ENCODE results near the gene DNPH1.

The DNPH1 gene

GRCh38 chr6:43203029-43203717, 26.1 kb downstream of the DNPH1 start:
- POLR2A ChIA-PET = interaction anchor here (0.6 kb wide), 1 partner anchor 495 kb away, joined by 8 read pairs; no protein-coding TSS in a partner anchor
- no peak overlapping the region for H3K27ac ChIP-seq (ENCODE audit: insufficient read depth in 1 of 2, low read depth in 1 of 2, low read length in 2 of 2, poor library complexity in 1 of 2, severe bottlenecking in 2 of 2)
- no peak for DNase-seq
- CTCF ChIA-PET = interaction anchor here (0.9 to 2.1 kb wide), 2 partner anchors 13 to 26 kb away, joined by 4 to 8 read pairs; partner anchors contain the start of gene DNPH1
- no peaks in the 10 kb centered on the region for H3K27me3 ChIP-seq (replicated peaks in 2 of 5; ENCODE audit: control insufficient read depth in 4 of 5, insufficient read depth in 5 of 5, low read length in 4 of 5)
- 97% methylated on average over 11 of the region's 17 CpGs for WGBS (ENCODE audit: insufficient coverage)
- no peaks in the 10 kb centered on the region for H3K4me1 ChIP-seq (ENCODE audit: control extremely low read depth in 1 of 4, control insufficient read depth in 4 of 4, insufficient read depth in 4 of 4, low read length in 3 of 4)
- H3K9me3 ChIP-seq (ENCODE audit: control extremely low read depth in 1 of 5, control insufficient read depth in 4 of 5, insufficient read depth in 2 of 5, low read depth in 1 of 5, low read length in 4 of 5) = no peaks in the 10 kb centered on the region
- H3K36me3 ChIP-seq (ENCODE audit: control insufficient read depth in 4 of 4, insufficient read depth in 4 of 4, low read length in 3 of 4) = peaks cover 8 to 57% (median 29%) of the 10 kb centered on the region in 4 experiments
- H3K4me3 ChIP-seq (ENCODE audit: control insufficient read depth in 1 of 7, extremely low read depth in 1 of 7, insufficient read depth in 4 of 7, low read depth in 2 of 7, low read length in 6 of 7) = no peak overlapping the region

DNA sequence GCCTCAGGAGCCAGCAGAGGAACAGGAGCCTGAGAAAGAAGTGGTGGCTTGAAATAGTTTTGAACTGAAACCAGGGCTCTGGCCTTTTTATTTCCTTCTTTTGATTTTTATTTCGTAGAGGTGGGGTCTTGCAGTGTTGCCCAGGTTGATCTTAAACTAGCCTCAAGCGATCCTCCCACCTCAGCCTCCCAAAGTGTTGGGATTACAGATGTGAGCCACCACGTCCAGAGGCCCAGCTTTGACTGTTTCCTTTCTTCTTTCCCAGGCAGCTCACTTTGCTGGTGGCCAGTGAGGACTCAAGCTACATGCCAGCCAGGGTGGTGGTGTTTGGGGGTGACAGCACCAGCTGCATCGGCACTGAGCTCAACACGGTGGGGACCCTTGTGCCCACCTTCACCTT, 26.8 kb downstream of the DNPH1 start:
- Histone ChIP-seq H3K4me3 (ENCODE audit: control insufficient read depth in 1 of 7, extremely low read depth in 1 of 7, insufficient read depth in 4 of 7, low read depth in 2 of 7, low read length in 6 of 7) (no peak overlapping the region), H3K9me3 (ENCODE audit: control extremely low read depth in 1 of 5, control insufficient read depth in 4 of 5, insufficient read depth in 2 of 5, low read depth in 1 of 5, low read length in 4 of 5) (no peaks in the 10 kb centered on the region), H3K27ac (ENCODE audit: insufficient read depth in 1 of 2, low read depth in 1 of 2, low read length in 2 of 2, poor library complexity in 1 of 2, severe bottlenecking in 2 of 2) (no peak overlapping the region), H3K4me1 (ENCODE audit: control extremely low read depth in 1 of 4, control insufficient read depth in 4 of 4, insufficient read depth in 4 of 4, low read length in 3 of 4) (no peaks in the 10 kb centered on the region), H3K36me3 (ENCODE audit: control insufficient read depth in 4 of 4, insufficient read depth in 4 of 4, low read length in 3 of 4) (peaks cover 12 to 63% (median 30%) of the 10 kb centered on the region in 4 experiments), H3K27me3 (replicated peaks in 2 of 5; ENCODE audit: control insufficient read depth in 4 of 5, insufficient read depth in 5 of 5, low read length in 4 of 5) (no peaks in the 10 kb centered on the region)
- ChIA-PET POLR2A (interaction anchor here (0.6 kb wide), 1 partner anchor 496 kb away, joined by 8 read pairs; no protein-coding TSS in a partner anchor), CTCF (interaction anchor here (0.9 to 2.1 kb wide), 2 partner anchors 12 to 27 kb away, joined by 4 to 8 read pairs; partner anchors contain the start of gene DNPH1)
- no peak for DNase-seq
- WGBS (ENCODE audit: insufficient coverage) = 100% methylated on average over 2 of the region's 5 CpGs

DNA sequence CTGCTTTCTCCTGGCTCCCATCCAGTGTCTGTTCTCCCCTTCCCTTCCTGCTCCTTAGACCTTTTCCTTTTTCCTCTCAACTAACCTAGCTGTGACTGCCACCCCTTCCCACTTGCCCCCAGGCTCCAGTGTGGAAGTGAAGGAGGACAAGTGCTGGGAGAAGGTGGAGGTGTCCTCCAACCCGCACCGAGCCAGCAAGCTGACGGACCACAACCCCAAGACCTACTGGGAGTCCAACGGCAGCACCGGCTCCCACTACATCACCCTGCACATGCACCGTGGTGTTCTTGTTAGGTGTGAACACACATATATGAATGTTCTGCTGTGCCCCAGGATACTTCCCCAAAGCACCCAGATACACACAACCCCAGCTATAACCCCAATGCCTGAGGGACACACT, 28.7 kb downstream of the DNPH1 start:
- POLR2A ChIA-PET = no interaction called here
- Histone ChIP-seq H3K36me3 (ENCODE audit: control insufficient read depth in 4 of 4, insufficient read depth in 4 of 4, low read length in 3 of 4) (peaks cover 12 to 71% (median 38%) of the 10 kb centered on the region in 4 experiments), H3K4me3 (ENCODE audit: control insufficient read depth in 1 of 7, extremely low read depth in 1 of 7, insufficient read depth in 4 of 7, low read depth in 2 of 7, low read length in 6 of 7) (no peak overlapping the region)

DNA sequence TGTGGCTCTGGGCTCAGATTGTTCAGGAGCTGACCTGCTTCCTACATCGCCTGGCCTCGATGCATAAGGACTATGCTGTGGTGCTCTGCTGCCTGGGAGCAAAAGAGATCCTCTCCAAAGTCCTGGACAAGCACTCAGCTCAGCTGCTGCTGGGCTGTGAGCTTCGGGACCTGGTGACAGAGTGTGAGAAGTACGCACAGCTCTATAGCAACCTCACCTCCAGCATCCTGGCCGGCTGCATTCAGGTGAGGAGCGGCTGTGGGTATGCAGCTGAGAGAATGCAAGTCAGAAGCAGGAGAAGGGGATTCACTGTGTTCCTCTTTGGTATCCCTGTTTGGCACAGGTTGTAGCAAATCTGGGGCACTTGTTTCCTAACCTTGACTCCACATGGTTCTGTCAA, 29.4 kb downstream of the DNPH1 start:
- ChIA-PET POLR2A (no interaction called here), CTCF (interaction anchor here (1.1 to 2.0 kb wide), 2 partner anchors 17 to 26 kb away, joined by 3 to 7 read pairs; partner anchors contain the start of gene CUL9)
- 98% methylated on average over 6 of the region's 6 CpGs for WGBS (ENCODE audit: insufficient coverage)
- H3K9me3 ChIP-seq (ENCODE audit: control extremely low read depth in 1 of 5, control insufficient read depth in 4 of 5, insufficient read depth in 2 of 5, low read depth in 1 of 5, low read length in 4 of 5) = no peaks in the 10 kb centered on the region
- H3K4me1 ChIP-seq (ENCODE audit: control extremely low read depth in 1 of 4, control insufficient read depth in 4 of 4, insufficient read depth in 4 of 4, low read length in 3 of 4) = no peaks in the 10 kb centered on the region
- DNase-seq = no peak
- peaks cover 12 to 72% (median 38%) of the 10 kb centered on the region in 4 experiments for H3K36me3 ChIP-seq (ENCODE audit: control insufficient read depth in 4 of 4, insufficient read depth in 4 of 4, low read length in 3 of 4)
- H3K27ac ChIP-seq (ENCODE audit: insufficient read depth in 1 of 2, low read depth in 1 of 2, low read length in 2 of 2, poor library complexity in 1 of 2, severe bottlenecking in 2 of 2) = no peak overlapping the region
- no peaks in the 10 kb centered on the region for H3K27me3 ChIP-seq (replicated peaks in 2 of 5; ENCODE audit: control insufficient read depth in 4 of 5, insufficient read depth in 5 of 5, low read length in 4 of 5)
- no peak overlapping the region for H3K4me3 ChIP-seq (ENCODE audit: control insufficient read depth in 1 of 7, extremely low read depth in 1 of 7, insufficient read depth in 4 of 7, low read depth in 2 of 7, low read length in 6 of 7)

More for the DNA sequence above, 28.7 kb downstream of the DNPH1 start:
- no peaks in the 10 kb centered on the region for H3K4me1 ChIP-seq (ENCODE audit: control extremely low read depth in 1 of 4, control insufficient read depth in 4 of 4, insufficient read depth in 4 of 4, low read length in 3 of 4)
- CTCF ChIA-PET = interaction anchor here (2.0 kb wide), 1 partner anchor 18 kb away, joined by 7 read pairs; the partner anchor contains the start of gene CUL9
- no peaks in the 10 kb centered on the region for H3K27me3 ChIP-seq (replicated peaks in 2 of 5; ENCODE audit: control insufficient read depth in 4 of 5, insufficient read depth in 5 of 5, low read length in 4 of 5)
- no peaks in the 10 kb centered on the region for H3K9me3 ChIP-seq (ENCODE audit: control extremely low read depth in 1 of 5, control insufficient read depth in 4 of 5, insufficient read depth in 2 of 5, low read depth in 1 of 5, low read length in 4 of 5)
- no peak overlapping the region for H3K27ac ChIP-seq (ENCODE audit: insufficient read depth in 1 of 2, low read depth in 1 of 2, low read length in 2 of 2, poor library complexity in 1 of 2, severe bottlenecking in 2 of 2)
- no peak for DNase-seq
- 100% methylated on average over 3 of the region's 6 CpGs for WGBS (ENCODE audit: insufficient coverage)

DNA sequence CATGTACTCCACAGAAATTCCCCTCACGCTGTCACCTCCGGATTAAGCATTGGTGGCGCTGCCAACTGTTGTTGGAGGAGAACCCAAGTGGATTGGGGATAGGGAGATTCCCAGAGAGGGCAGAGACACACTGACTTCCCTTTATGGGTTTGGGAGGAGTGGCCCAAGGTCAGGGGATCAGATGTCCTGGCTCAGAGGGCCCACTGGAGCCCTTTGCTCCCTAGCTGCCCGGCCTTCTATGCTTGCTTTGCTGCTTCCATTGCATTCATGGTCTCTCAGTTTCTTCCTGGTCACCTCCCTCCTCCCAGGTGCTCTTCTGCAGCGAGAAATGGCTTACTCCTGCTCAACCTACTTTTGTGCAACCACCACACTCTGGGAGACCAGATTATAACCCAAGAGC, 32.9 kb downstream of the DNPH1 start:
- WGBS (ENCODE audit: insufficient coverage) = 92% methylated on average over 4 of the region's 5 CpGs
- POLR2A ChIA-PET = no interaction called here
- no peak overlapping the region for H3K4me3 ChIP-seq (ENCODE audit: control insufficient read depth in 1 of 7, extremely low read depth in 1 of 7, insufficient read depth in 4 of 7, low read depth in 2 of 7, low read length in 6 of 7)
- peaks cover 15 to 71% (median 42%) of the 10 kb centered on the region in 4 experiments for H3K36me3 ChIP-seq (ENCODE audit: control insufficient read depth in 4 of 4, insufficient read depth in 4 of 4, low read length in 3 of 4)
- no peaks in the 10 kb centered on the region for H3K9me3 ChIP-seq (ENCODE audit: control extremely low read depth in 1 of 5, control insufficient read depth in 4 of 5, insufficient read depth in 2 of 5, low read depth in 1 of 5, low read length in 4 of 5)
- DNase-seq = no peak
- no peaks in the 10 kb centered on the region for H3K4me1 ChIP-seq (ENCODE audit: control extremely low read depth in 1 of 4, control insufficient read depth in 4 of 4, insufficient read depth in 4 of 4, low read length in 3 of 4)
- no peak overlapping the region for H3K27ac ChIP-seq (ENCODE audit: insufficient read depth in 1 of 2, low read depth in 1 of 2, low read length in 2 of 2, poor library complexity in 1 of 2, severe bottlenecking in 2 of 2)
- no peaks in the 10 kb centered on the region for H3K27me3 ChIP-seq (replicated peaks in 2 of 5; ENCODE audit: control insufficient read depth in 4 of 5, insufficient read depth in 5 of 5, low read length in 4 of 5)
- CTCF ChIA-PET = no interaction called here

- ChIA-PET POLR2A (no interaction called here), CTCF (no interaction called here)
- no peak for DNase-seq
- Histone ChIP-seq H3K4me3 (ENCODE audit: control insufficient read depth in 1 of 7, extremely low read depth in 1 of 7, insufficient read depth in 4 of 7, low read depth in 2 of 7, low read length in 6 of 7) (no peak overlapping the region), H3K36me3 (ENCODE audit: control insufficient read depth in 4 of 4, insufficient read depth in 4 of 4, low read length in 3 of 4) (peaks cover 13 to 60% (median 30%) of the 10 kb centered on the region in 4 experiments), H3K9me3 (ENCODE audit: control extremely low read depth in 1 of 5, control insufficient read depth in 4 of 5, insufficient read depth in 2 of 5, low read depth in 1 of 5, low read length in 4 of 5) (no peaks in the 10 kb centered on the region), H3K4me1 (ENCODE audit: control extremely low read depth in 1 of 4, control insufficient read depth in 4 of 4, insufficient read depth in 4 of 4, low read length in 3 of 4) (no peaks in the 10 kb centered on the region), H3K27ac (ENCODE audit: insufficient read depth in 1 of 2, low read depth in 1 of 2, low read length in 2 of 2, poor library complexity in 1 of 2, severe bottlenecking in 2 of 2) (no peak overlapping the region), H3K27me3 (replicated peaks in 2 of 5; ENCODE audit: control insufficient read depth in 4 of 5, insufficient read depth in 5 of 5, low read length in 4 of 5) (no peaks in the 10 kb centered on the region)
- 94% methylated on average over 5 of the region's 5 CpGs for WGBS (ENCODE audit: insufficient coverage)
These were observed 35.4 kb downstream of the DNPH1 start for GRCh38 chr6:43193929-43194328.

DNA sequence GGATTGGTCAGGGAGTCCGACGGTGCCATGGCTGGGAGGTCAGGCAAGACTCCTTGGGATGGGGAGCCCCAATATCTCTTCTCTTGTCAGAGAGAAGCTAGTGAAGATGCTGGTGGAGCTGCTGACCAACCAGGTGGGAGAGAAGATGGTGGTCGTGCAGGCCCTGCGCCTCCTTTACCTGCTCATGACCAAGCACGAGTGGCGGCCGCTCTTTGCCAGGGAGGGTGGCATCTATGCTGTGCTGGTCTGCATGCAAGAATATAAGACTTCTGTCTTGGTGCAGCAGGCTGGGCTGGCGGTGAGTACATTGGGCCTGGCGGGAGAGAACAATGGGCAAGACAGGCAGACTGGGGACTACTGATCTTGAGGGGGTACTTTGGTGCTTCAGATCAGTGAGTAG, 36.4 kb downstream of the DNPH1 start:
- Histone ChIP-seq H3K4me1 (ENCODE audit: control extremely low read depth in 1 of 4, control insufficient read depth in 4 of 4, insufficient read depth in 4 of 4, low read length in 3 of 4) (no peaks in the 10 kb centered on the region), H3K27ac (ENCODE audit: insufficient read depth in 1 of 2, low read depth in 1 of 2, low read length in 2 of 2, poor library complexity in 1 of 2, severe bottlenecking in 2 of 2) (no peak overlapping the region), H3K9me3 (ENCODE audit: control extremely low read depth in 1 of 5, control insufficient read depth in 4 of 5, insufficient read depth in 2 of 5, low read depth in 1 of 5, low read length in 4 of 5) (no peaks in the 10 kb centered on the region), H3K4me3 (ENCODE audit: control insufficient read depth in 1 of 7, extremely low read depth in 1 of 7, insufficient read depth in 4 of 7, low read depth in 2 of 7, low read length in 6 of 7) (no peak overlapping the region), H3K36me3 (ENCODE audit: control insufficient read depth in 4 of 4, insufficient read depth in 4 of 4, low read length in 3 of 4) (peaks cover 11 to 61% (median 35%) of the 10 kb centered on the region in 4 experiments), H3K27me3 (replicated peaks in 2 of 5; ENCODE audit: control insufficient read depth in 4 of 5, insufficient read depth in 5 of 5, low read length in 4 of 5) (no peaks in the 10 kb centered on the region)
- DNase-seq = no peak
- CTCF ChIA-PET = interaction anchor here (1.5 kb wide), 1 partner anchor 37 kb away, joined by 7 read pairs; the partner anchor contains the start of gene DNPH1
- POLR2A ChIA-PET = no interaction called here
- 96% methylated on average over 9 of the region's 9 CpGs for WGBS (ENCODE audit: insufficient coverage)
